GM12878 (cell line): ENCODE data around the gene GPC5. TPM values are rescaled to one million over a fixed set of nuclear protein-coding genes. Genes with fewer than 3 reads are reported as not detected.

Source experiments
- ATAC-seq: fragments of 200-7000 bp; cut with Tn5 transposase; 3 replicates; pipeline ENCODE4 v1.9.1; 2020; ENCODE audit warnings: mild to moderate bottlenecking, moderate library complexity
- BruUV-seq: library from RNA; stranded (reverse); fragments of 400-500 nt; replicated peaks from 2 replicates; lab custom pipeline; 2021; lab: Mats Ljungman, UMichigan
- CTCF ChIA-PET: fragments of 300-600 bp; sonication (Branson Sonifier 250); formaldehyde crosslinking; extraction: SDS; loops from one replicate; lab custom pipeline; 2021; ENCODE audit warnings: inconsistent platforms; lab: Yijun Ruan, JAX
- POLR2A ChIA-PET: fragments of 350-600 bp; formaldehyde crosslinking; extraction: SDS; loops from one replicate; lab custom pipeline; 2021; ENCODE audit warnings: inconsistent platforms; lab: Charles Lee
- RAD21 ChIA-PET: fragments of 300-600 bp; sonication (Branson Sonifier 250); formaldehyde crosslinking; loops from one replicate; lab custom pipeline; 2023; ENCODE audit warnings: antibody characterized with exemption; ENCODE audit not compliant: unreplicated experiment; lab: Charles Lee
- SMC1A ChIA-PET: fragments of 300-600 bp; sonication (Branson Sonifier 250); formaldehyde crosslinking; loops from one replicate; lab custom pipeline; 2023; ENCODE audit not compliant: unreplicated experiment, uncharacterized antibody; lab: Charles Lee
- DNase-seq: peaks from one replicate; pipeline ENCODE4 v3.0.0-alpha.2; 2011; ENCODE audit warnings: low read depth, low spot score
- FAIRE-seq: peaks from 3 replicates; lab custom pipeline; 2011; peaks lifted over from hg19 to GRCh38; lab: Jason Lieb, UNC
- H2AFZ ChIP-seq: 2 replicates; pipeline ENCODE4 v1.6.0; 2011; ENCODE audit warnings: low read depth, low read length, control low read depth; ENCODE audit not compliant: control insufficient read depth
- H3K27ac ChIP-seq: 2 replicates; pipeline ENCODE4 v1.5.1; 2011; ENCODE audit warnings: control low read depth; ENCODE audit not compliant: control insufficient read depth, insufficient read depth
- H3K27me3 ChIP-seq, 2 experiments: replicated peaks in 1 of 2; 2 replicates each; pipeline versions ENCODE4 v1.6.0 to v1.6.1; 2011; ENCODE audit warnings: low read length in 1 of 2; ENCODE audit not compliant: control insufficient read depth in 2 of 2, insufficient read depth in 2 of 2
- H3K36me3 ChIP-seq, 2 experiments: 2 replicates each; pipeline ENCODE4 v1.5.1; 2011; ENCODE audit warnings: low read length in 1 of 2; ENCODE audit not compliant: control insufficient read depth in 2 of 2, insufficient read depth in 2 of 2
- H3K4me1 ChIP-seq: 2 replicates; pipeline ENCODE4 v1.6.1; 2011; ENCODE audit warnings: mild to moderate bottlenecking, low read length, moderate library complexity, mixed read lengths; ENCODE audit not compliant: control insufficient read depth, insufficient read depth
- H3K4me2 ChIP-seq: 2 replicates; pipeline ENCODE4 v1.6.0; 2011; ENCODE audit warnings: control low read depth; ENCODE audit not compliant: control insufficient read depth, insufficient read depth
- H3K4me3 ChIP-seq: fragments of 200-600 bp; sonication (generic); 2 replicates; pipeline ENCODE4 v1.5.1; 2016
- H3K79me2 ChIP-seq: 2 replicates; pipeline ENCODE4 v1.6.0; 2011; ENCODE audit warnings: low read length; ENCODE audit not compliant: control insufficient read depth, insufficient read depth
- H3K9ac ChIP-seq: 2 replicates; pipeline ENCODE4 v1.8.0; 2011; ENCODE audit warnings: low read length, control low read depth, mixed read lengths; ENCODE audit not compliant: control insufficient read depth, insufficient read depth
- H3K9me3 ChIP-seq: replicated peaks from 3 replicates; pipeline ENCODE4 v1.5.1; 2011; ENCODE audit warnings: mild to moderate bottlenecking, low read length; ENCODE audit not compliant: control insufficient read depth, insufficient read depth
- H4K20me1 ChIP-seq: 2 replicates; pipeline ENCODE4 v1.6.0; 2011; ENCODE audit not compliant: control insufficient read depth, insufficient read depth
- BHLHE40 ChIP-seq, 2 experiments: fragments of 450-650 bp in 1 of 2; IDR thresholded peaks; 2 replicates each; pipeline ENCODE4 v1.6.1; 2011 to 2017; ENCODE audit warnings: low read depth in 2 of 2, borderline replicate concordance in 1 of 2, improper control_type of control experiment in 1 of 2, low read length in 1 of 2, mild to moderate bottlenecking in 1 of 2
- E2F8 ChIP-seq: fragments of 450-650 bp; IDR thresholded peaks from 2 replicates; pipeline ENCODE4 v1.6.1; 2018; ENCODE audit warnings: mild to moderate bottlenecking, low read depth, moderate library complexity; ENCODE audit not compliant: partially characterized antibody
- EGR1 ChIP-seq, 2 experiments: IDR thresholded peaks; 1 replicate in 1 of 2; 2 replicates in 1 of 2; pipeline ENCODE4 v1.6.1; 2011 to 2012; ENCODE audit warnings: low read depth in 2 of 2, low read length in 2 of 2, borderline replicate concordance in 1 of 2, mild to moderate bottlenecking in 1 of 2, moderate library complexity in 1 of 2
- HDAC2 ChIP-seq: fragments of 200-600 bp; sonication (generic); IDR thresholded peaks from 2 replicates; pipeline ENCODE4 v1.6.1; 2017
- IRF4 ChIP-seq: IDR thresholded peaks from 2 replicates; pipeline ENCODE4 v1.6.1; 2011; ENCODE audit warnings: low read depth, low read length
- NFXL1 ChIP-seq: fragments of 450-650 bp; IDR thresholded peaks from 2 replicates; pipeline ENCODE4 v1.6.1; 2017; ENCODE audit warnings: antibody characterized with exemption, mild to moderate bottlenecking, borderline replicate concordance
- NR2C1 ChIP-seq: fragments of 450-650 bp; IDR thresholded peaks from 2 replicates; pipeline ENCODE4 v1.6.1; 2017; ENCODE audit warnings: antibody characterized with exemption, mild to moderate bottlenecking, moderate library complexity
- SIX5 ChIP-seq: IDR thresholded peaks from 2 replicates; pipeline ENCODE4 v1.6.1; 2011; ENCODE audit warnings: mild to moderate bottlenecking, low read depth, low read length, moderate library complexity; ENCODE audit not compliant: severe bottlenecking
- SMC3 ChIP-seq: IDR thresholded peaks from 2 replicates; pipeline ENCODE4 v1.6.1; 2011; ENCODE audit warnings: low read length, improper control_type of control experiment, borderline replicate concordance
- STAT1 ChIP-seq: fragments of 450-650 bp; conservative IDR thresholded peaks from 2 replicates; pipeline ENCODE4 v1.6.1; 2014; ENCODE audit warnings: antibody characterized with exemption, mild to moderate bottlenecking
- TCF12 ChIP-seq: IDR thresholded peaks from 2 replicates; pipeline ENCODE4 v1.6.1; 2011; ENCODE audit warnings: low read depth, mild to moderate bottlenecking, low read length
- YBX1 ChIP-seq: fragments of 450-650 bp; IDR thresholded peaks from 2 replicates; pipeline ENCODE4 v1.6.1; 2016; ENCODE audit warnings: antibody characterized with exemption
- in situ Hi-C: fragments of 300-500 bp; cut with MboI; formaldehyde crosslinking; loops from 9 replicates; pipeline ENCODE4 v1.14.3; 2018; ENCODE audit warnings: mixed read lengths
- intact Hi-C: fragments of 100-400 bp; cut with micrococcal nuclease; formaldehyde crosslinking; loops from one replicate; pipeline ENCODE4 v1.14.2; 2022; ENCODE audit not compliant: unreplicated experiment
- polyA plus RNA-seq, 11 experiments: library from polyadenylated mRNA; depleted of rRNA in 4 of 11; unstranded in 6 of 11; stranded (reverse) in 5 of 11; fragments of >200 nt; fragmentation: Nextera tagmentation in 4 of 11; fragmentation: Illumina TruSeq in 1 of 11; extraction: Ambion mirVana in 4 of 11; extraction: Trizol in 1 of 11; gene quantifications; 1 replicate in 1 of 11; 2 replicates in 10 of 11; pipeline versions ENCODE4 v1.2.1 to v1.2.3, GENCODE V29; 2011 to 2016; ENCODE audit warnings: inconsistent platforms in 2 of 11, missing spikeins in 2 of 11, low read depth in 1 of 11
- total RNA-seq, 4 experiments: library from RNA; depleted of rRNA in 3 of 4; stranded (reverse); fragments of >200 nt in 3 of 4; fragmentation: Illumina TruSeq in 1 of 4; extraction: Trizol in 1 of 4; gene quantifications; 2 replicates each; pipeline versions ENCODE4 v1.2.1 to v1.2.3, GENCODE V29; 2013 to 2021
- TF ChIP-seq, protein P1 (sequence below): fragments of 450-650 bp; IDR thresholded peaks from 2 replicates; pipeline ENCODE4 v1.6.1; 2016; ENCODE audit warnings: mild to moderate bottlenecking

Gene GPC5
- total and polyA plus RNA-seq, 10 of the 15 experiments (the other 5 are each of a cell fraction or from before 2014, with no cell fraction given), result 0.05 to 0.87 (median 0.44) TPM; not detected in 1

DNA sequence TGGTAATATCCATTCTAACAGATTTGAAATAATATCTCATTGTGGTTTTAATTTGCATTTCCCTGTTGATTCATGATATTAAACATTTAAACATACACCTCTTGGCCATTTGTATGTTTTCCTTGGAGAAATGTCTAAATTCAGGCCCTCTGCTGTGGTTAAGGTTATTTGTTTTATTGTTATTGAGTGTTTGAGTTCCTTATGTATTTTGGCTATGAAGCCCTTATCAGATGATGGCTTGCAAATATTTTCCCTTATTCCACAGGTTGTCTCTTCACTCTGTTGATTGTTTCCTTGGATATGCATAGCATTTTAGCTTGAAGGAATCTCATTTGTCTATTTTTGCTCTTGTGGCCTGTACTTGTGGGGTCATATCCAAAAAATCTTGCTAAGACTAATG is 303.6 kb downstream of the GPC5 start:
- no peak overlapping the region for H3K4me3 ChIP-seq
- intact Hi-C loops (no loop called here), in situ Hi-C loops (no loop called here)
- no peak for FAIRE-seq
- BruUV-seq, result no TSS peak
- DNase-seq, result no peak
- TF ChIP-seq NR2C1 (no peak), EGR1 (IDR thresholded peaks at IDR 0.05; ENCODE audit: borderline replicate concordance in 1 of 2, low read depth in 2 of 2, low read length in 2 of 2) (no peak), BHLHE40 (IDR thresholded peaks at IDR 0.05; ENCODE audit: borderline replicate concordance in 1 of 2, low read depth in 2 of 2, low read length in 1 of 2) (no peak), STAT1 (no peak), YBX1 (no peak), TCF12 (no peak), SMC3 (no peak), HDAC2 (no peak), SIX5 (no peak), IRF4 (no peak), E2F8 (no peak), NFXL1 (no peak)
- TF ChIP-seq, protein P1, sequence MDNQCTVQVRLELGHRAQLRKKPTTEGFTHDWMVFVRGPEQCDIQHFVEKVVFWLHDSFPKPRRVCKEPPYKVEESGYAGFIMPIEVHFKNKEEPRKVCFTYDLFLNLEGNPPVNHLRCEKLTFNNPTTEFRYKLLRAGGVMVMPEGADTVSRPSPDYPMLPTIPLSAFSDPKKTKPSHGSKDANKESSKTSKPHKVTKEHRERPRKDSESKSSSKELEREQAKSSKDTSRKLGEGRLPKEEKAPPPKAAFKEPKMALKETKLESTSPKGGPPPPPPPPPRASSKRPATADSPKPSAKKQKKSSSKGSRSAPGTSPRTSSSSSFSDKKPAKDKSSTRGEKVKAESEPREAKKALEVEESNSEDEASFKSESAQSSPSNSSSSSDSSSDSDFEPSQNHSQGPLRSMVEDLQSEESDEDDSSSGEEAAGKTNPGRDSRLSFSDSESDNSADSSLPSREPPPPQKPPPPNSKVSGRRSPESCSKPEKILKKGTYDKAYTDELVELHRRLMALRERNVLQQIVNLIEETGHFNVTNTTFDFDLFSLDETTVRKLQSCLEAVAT, result no peak
- ChIA-PET RAD21 (no interaction called here), SMC1A (no interaction called here), CTCF (no interaction called here), POLR2A (no interaction called here)
- no peaks in the 10 kb centered on the region for H3K9me3 ChIP-seq
- H3K27me3 ChIP-seq, result no peaks in the 10 kb centered on the region
- no peaks in the 10 kb centered on the region for H4K20me1 ChIP-seq
- H3K4me1 ChIP-seq, result no peaks in the 10 kb centered on the region
- no peak overlapping the region for H3K27ac ChIP-seq
- no peak for ATAC-seq
- no peak overlapping the region for H2AFZ ChIP-seq
- H3K79me2 ChIP-seq, result no peaks in the 10 kb centered on the region
- H3K4me2 ChIP-seq, result no peak overlapping the region
- no peak overlapping the region for H3K9ac ChIP-seq
- H3K36me3 ChIP-seq, result no peaks in the 10 kb centered on the region
